Erythroblast (primary cell): Measurements from ENCODE around the gene SERINC1.

ENCODE experiments used
- GATA1 ChIP-seq: IDR thresholded peaks from 2 replicates; pipeline ENCODE4 v1.6.1; 2011; ENCODE audit warnings: low read depth, mild to moderate bottlenecking, control low read depth, low read length, moderate library complexity
- POLR2A ChIP-seq: IDR thresholded peaks from 2 replicates; pipeline ENCODE4 v1.6.1; 2011; ENCODE audit warnings: mild to moderate bottlenecking, low read length

GRCh38 chr6:122406187-122406586, 65.4 kb downstream of the SERINC1 start:
- no peak for TF ChIP-seq POLR2A
- TF ChIP-seq GATA1, result no peak
